ENCODE results near the gene TRABD.

The TRABD gene

GRCh38 chr22:50205781-50206569 lies 20.3 kb downstream of the TRABD start:
- Histone ChIP-seq H3K9me3 (ENCODE audit: severe bottlenecking) (no peaks in the 10 kb centered on the region), H3K4me1 (ENCODE audit: insufficient read depth, poor library complexity, severe bottlenecking) (no peaks in the 10 kb centered on the region), H3K4me3 (ENCODE audit: severe bottlenecking) (no peak overlapping the region), H3K27ac (ENCODE audit: poor library complexity, severe bottlenecking) (no peak overlapping the region), H3K36me3 (ENCODE audit: low read depth) (peaks cover 52% of the 10 kb centered on the region), H3K27me3 (ENCODE audit: insufficient read depth, poor library complexity, severe bottlenecking) (no peaks in the 10 kb centered on the region)
- TF ChIP-seq CTCF (IDR thresholded peaks at IDR 0.05; ENCODE audit: poor library complexity, severe bottlenecking), result no peak
- ATAC-seq (ENCODE audit: low read depth) (no peak), DNase-seq (ENCODE audit: low spot score) (no peak)

DNA sequence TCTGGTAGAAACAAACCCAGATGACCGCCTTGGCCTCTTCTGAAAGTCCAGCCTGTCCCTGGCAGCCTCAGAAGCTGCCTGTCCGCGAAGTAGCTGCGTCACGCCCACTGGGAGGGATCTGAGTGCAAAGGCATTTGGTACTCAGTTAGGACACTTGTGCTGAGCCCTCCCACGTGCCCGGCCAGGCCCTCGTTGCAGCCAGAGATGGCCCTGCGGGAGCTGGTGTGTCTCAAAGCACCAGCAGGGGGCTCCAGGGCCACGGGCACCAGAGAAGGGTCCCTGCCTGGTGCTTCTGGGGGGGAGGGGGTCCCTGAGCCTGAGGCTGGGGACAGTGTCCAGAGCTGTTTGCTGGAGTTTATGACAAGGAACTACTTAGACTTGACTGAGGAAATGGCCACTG lies 20.9 kb downstream of the TRABD start:
- no peaks in the 10 kb centered on the region for H3K9me3 ChIP-seq (ENCODE audit: severe bottlenecking)
- H3K4me3 ChIP-seq (ENCODE audit: severe bottlenecking), result no peak overlapping the region
- 0 out of 3 replicates have a peak, but pooled peaks have one; percentile 10 for ATAC-seq (ENCODE audit: low read depth)
- peaks cover 58% of the 10 kb centered on the region for H3K36me3 ChIP-seq (ENCODE audit: low read depth)
- H3K27me3 ChIP-seq (ENCODE audit: insufficient read depth, poor library complexity, severe bottlenecking), result no peaks in the 10 kb centered on the region
- no peaks in the 10 kb centered on the region for H3K4me1 ChIP-seq (ENCODE audit: insufficient read depth, poor library complexity, severe bottlenecking)
- peak; percentile 43 for TF ChIP-seq CTCF (IDR thresholded peaks at IDR 0.05; ENCODE audit: poor library complexity, severe bottlenecking)
- DNase-seq (ENCODE audit: low spot score), result no peak
- no peak overlapping the region for H3K27ac ChIP-seq (ENCODE audit: poor library complexity, severe bottlenecking)

DNA sequence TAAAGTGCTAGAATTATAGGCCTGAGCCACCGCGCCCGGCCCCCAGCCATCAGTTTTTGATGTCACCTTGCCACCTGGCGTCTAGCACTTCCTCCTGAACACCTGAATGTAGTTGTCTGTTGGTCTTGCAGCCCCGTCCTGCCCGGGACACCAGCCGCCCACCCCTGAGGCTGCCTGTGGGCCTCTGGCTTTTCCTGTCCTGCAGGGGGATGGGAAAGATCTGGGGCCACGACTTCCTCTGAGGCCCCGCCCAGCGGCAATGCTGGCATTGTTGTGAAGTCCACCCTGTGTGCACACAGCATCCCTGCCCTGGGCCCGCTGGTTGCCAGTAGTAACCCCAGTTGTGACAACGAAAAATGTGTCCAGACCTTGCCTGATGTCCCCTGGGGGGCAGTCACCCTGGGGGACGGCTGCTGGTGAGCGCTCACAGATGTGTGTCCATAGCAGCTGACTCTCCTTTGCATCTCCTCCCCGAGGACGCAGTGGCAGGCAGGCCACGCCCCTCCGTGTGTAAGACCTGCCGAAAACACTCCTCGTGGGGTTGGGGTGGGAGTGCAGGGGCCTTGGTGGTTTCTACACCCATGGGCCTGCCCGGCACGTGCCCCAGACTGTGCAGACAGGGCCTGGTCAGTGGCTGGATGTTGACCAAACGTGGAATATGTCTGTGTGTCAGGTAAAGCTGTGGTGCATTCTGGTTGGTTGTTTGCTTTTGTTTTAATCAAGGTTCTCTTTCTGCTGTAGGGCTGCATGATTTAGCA lies 21.8 kb downstream of the TRABD start:
- H3K4me1 ChIP-seq (ENCODE audit: insufficient read depth, poor library complexity, severe bottlenecking), result no peaks in the 10 kb centered on the region
- no peak overlapping the region for H3K27ac ChIP-seq (ENCODE audit: poor library complexity, severe bottlenecking)
- no peak for ATAC-seq (ENCODE audit: low read depth)
- H3K27me3 ChIP-seq (ENCODE audit: insufficient read depth, poor library complexity, severe bottlenecking), result no peaks in the 10 kb centered on the region
- no peaks in the 10 kb centered on the region for H3K9me3 ChIP-seq (ENCODE audit: severe bottlenecking)
- no peak for DNase-seq (ENCODE audit: low spot score)
- no peak for TF ChIP-seq CTCF (IDR thresholded peaks at IDR 0.05; ENCODE audit: poor library complexity, severe bottlenecking)
- H3K4me3 ChIP-seq (ENCODE audit: severe bottlenecking), result no peak overlapping the region
- H3K36me3 ChIP-seq (ENCODE audit: low read depth), result peaks cover 67% of the 10 kb centered on the region

DNA sequence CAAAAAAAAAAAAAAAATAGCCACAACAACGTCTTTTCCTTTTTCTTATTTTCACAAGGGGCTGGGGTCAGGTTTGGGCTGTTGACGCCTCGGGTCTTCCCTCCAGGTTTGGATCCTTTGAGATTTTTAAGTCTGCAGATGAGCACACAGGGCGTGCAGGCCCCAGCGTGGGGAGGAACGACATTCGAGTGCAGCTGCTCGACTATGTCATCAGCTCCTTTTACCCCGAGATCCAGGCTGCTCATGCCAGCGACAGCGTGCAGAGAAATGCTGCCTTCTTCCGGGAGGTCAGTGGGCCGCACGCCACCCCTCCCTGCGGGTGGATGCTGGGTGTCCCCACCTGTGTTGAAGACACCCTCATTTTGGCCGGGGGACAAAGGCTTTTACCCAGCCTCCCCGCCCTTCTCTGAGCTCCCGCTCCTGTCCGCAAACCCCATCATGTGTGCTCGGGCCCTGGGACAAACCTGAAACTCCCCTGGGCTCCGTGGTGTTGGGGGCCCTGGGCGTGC lies 22.8 kb downstream of the TRABD start:
- ATAC-seq (ENCODE audit: low read depth) (no peak), DNase-seq (ENCODE audit: low spot score) (no peak)
- no peaks in the 10 kb centered on the region for H3K27me3 ChIP-seq (ENCODE audit: insufficient read depth, poor library complexity, severe bottlenecking)
- no peak for TF ChIP-seq CTCF (IDR thresholded peaks at IDR 0.05; ENCODE audit: poor library complexity, severe bottlenecking)
- H3K27ac ChIP-seq (ENCODE audit: poor library complexity, severe bottlenecking), result no peak overlapping the region
- H3K4me3 ChIP-seq (ENCODE audit: severe bottlenecking), result no peak overlapping the region
- no peaks in the 10 kb centered on the region for H3K4me1 ChIP-seq (ENCODE audit: insufficient read depth, poor library complexity, severe bottlenecking)
- no peaks in the 10 kb centered on the region for H3K9me3 ChIP-seq (ENCODE audit: severe bottlenecking)
- peaks cover 66% of the 10 kb centered on the region for H3K36me3 ChIP-seq (ENCODE audit: low read depth)

Data from RWPE2 (cell line).